ENCODE measurements around the gene BEST4.

BEST4 gene

GRCh38 chr1:44808938-44809917 lies 21.3 kb upstream of the BEST4 start:
- Histone ChIP-seq H3K4me3 (ENCODE audit: low read depth in 1 of 5, low read length in 5 of 5) (peak overlapping the region; percentile 42 to 61 (median 58)), H3K4me1 (ENCODE audit: control insufficient read depth in 5 of 5, insufficient read depth in 5 of 5, low read length in 5 of 5) (peaks cover 30 to 93% (median 76%) of the 10 kb centered on the region in 5 donors)

GRCh38 chr1:44808063-44808937 lies 20.3 kb upstream of the BEST4 start, which contains the start of gene BTBD19:
Gene BTBD19, plus strand, starts transcription at chr1:44808523. Its CDS starts 298 bp downstream, at chr1:44808821.
- Histone ChIP-seq H3K4me3 (ENCODE audit: low read depth in 1 of 5, low read length in 5 of 5) (peak within 1 kb of the TSS; percentile 42 to 61 (median 58)), H3K9ac (ENCODE audit: low read length in 5 of 5) (peak within 1 kb of the TSS; percentile 67 to 91 (median 79)), H3K27ac (ENCODE audit: low read depth, low read length) (peak within 1 kb of the TSS; percentile 97), H3K9me3 (ENCODE audit: control insufficient read depth in 5 of 5, low read length in 5 of 5) (no peaks in the 10 kb centered on the region), H3K36me3 (ENCODE audit: control insufficient read depth in 5 of 5, insufficient read depth in 5 of 5, low read length in 5 of 5) (peaks cover 0 to 32% (median 30%) of the 10 kb centered on the region in 5 donors), H3K27me3 (ENCODE audit: control insufficient read depth in 5 of 5, insufficient read depth in 4 of 5, low read length in 5 of 5) (no peaks in the 10 kb centered on the region), H3K4me1 (ENCODE audit: control insufficient read depth in 5 of 5, insufficient read depth in 5 of 5, low read length in 5 of 5) (peaks cover 30 to 93% (median 72%) of the 10 kb centered on the region in 5 donors)

More at GRCh38 chr1:44808938-44809917, 21.3 kb upstream of the BEST4 start:
- Histone ChIP-seq H3K27ac (ENCODE audit: low read depth, low read length) (peak overlapping the region; percentile 97), H3K36me3 (ENCODE audit: control insufficient read depth in 5 of 5, insufficient read depth in 5 of 5, low read length in 5 of 5) (peaks cover 0 to 22% (median 21%) of the 10 kb centered on the region in 5 donors), H3K9me3 (ENCODE audit: control insufficient read depth in 5 of 5, low read length in 5 of 5) (no peaks in the 10 kb centered on the region), H3K9ac (ENCODE audit: low read length in 5 of 5) (peak overlapping the region; percentile 67 to 91 (median 79)), H3K27me3 (ENCODE audit: control insufficient read depth in 5 of 5, insufficient read depth in 4 of 5, low read length in 5 of 5) (no peaks in the 10 kb centered on the region)

- peak overlapping the region; percentile 12 to 60 (median 42) for H3K4me3 ChIP-seq (ENCODE audit: low read depth in 1 of 5, low read length in 5 of 5)
- H3K9me3 ChIP-seq (ENCODE audit: control insufficient read depth in 5 of 5, low read length in 5 of 5), result no peaks in the 10 kb centered on the region
- H3K27me3 ChIP-seq (ENCODE audit: control insufficient read depth in 5 of 5, insufficient read depth in 4 of 5, low read length in 5 of 5), result no peaks in the 10 kb centered on the region
- peak overlapping the region; percentile 63 to 86 (median 72) for H3K9ac ChIP-seq (ENCODE audit: low read length in 5 of 5)
- H3K27ac ChIP-seq (ENCODE audit: low read depth, low read length), result peak overlapping the region; percentile 97
- H3K36me3 ChIP-seq (ENCODE audit: control insufficient read depth in 5 of 5, insufficient read depth in 5 of 5, low read length in 5 of 5), result peaks cover 0 to 40% (median 38%) of the 10 kb centered on the region in 5 donors
- H3K4me1 ChIP-seq (ENCODE audit: control insufficient read depth in 5 of 5, insufficient read depth in 5 of 5, low read length in 5 of 5), result peaks cover 30 to 94% (median 73%) of the 10 kb centered on the region in 5 donors
Measured at GRCh38 chr1:44807364-44808062, 19.5 kb upstream of the BEST4 start.

- H3K4me3 ChIP-seq (ENCODE audit: low read depth in 1 of 5, low read length in 5 of 5), result peak within 1 kb of the TSS; percentile 12 to 60 (median 42)
- peaks cover 30 to 95% (median 75%) of the 10 kb centered on the region in 5 donors for H3K4me1 ChIP-seq (ENCODE audit: control insufficient read depth in 5 of 5, insufficient read depth in 5 of 5, low read length in 5 of 5)
- H3K27ac ChIP-seq (ENCODE audit: low read depth, low read length), result peak within 1 kb of the TSS; percentile 97
- no peaks in the 10 kb centered on the region for H3K9me3 ChIP-seq (ENCODE audit: control insufficient read depth in 5 of 5, low read length in 5 of 5)
- H3K27me3 ChIP-seq (ENCODE audit: control insufficient read depth in 5 of 5, insufficient read depth in 4 of 5, low read length in 5 of 5), result peaks cover 0 to 2% (median 0%) of the 10 kb centered on the region in 5 donors
- peak within 1 kb of the TSS; percentile 67 to 89 (median 79) for H3K9ac ChIP-seq (ENCODE audit: low read length in 5 of 5)
- peaks cover 0 to 45% (median 40%) of the 10 kb centered on the region in 5 donors for H3K36me3 ChIP-seq (ENCODE audit: control insufficient read depth in 5 of 5, insufficient read depth in 5 of 5, low read length in 5 of 5)
Measured at GRCh38 chr1:44806704-44807363, 18.9 kb upstream of the BEST4 start, which contains the start of gene DYNLT4. Gene DYNLT4, minus strand, starts transcription at chr1:44807351. Its CDS starts 683 bp downstream, at chr1:44806668.

- peak overlapping the region in 3 of 5 donors; percentile 32 to 55 (median 33) for H3K4me3 ChIP-seq (ENCODE audit: low read depth in 1 of 5, low read length in 5 of 5)
- H3K9me3 ChIP-seq (ENCODE audit: control insufficient read depth in 5 of 5, low read length in 5 of 5), result no peaks in the 10 kb centered on the region
- peak overlapping the region; percentile 97 for H3K27ac ChIP-seq (ENCODE audit: low read depth, low read length)
- H3K27me3 ChIP-seq (ENCODE audit: control insufficient read depth in 5 of 5, insufficient read depth in 4 of 5, low read length in 5 of 5), result peaks cover 0 to 3% (median 0%) of the 10 kb centered on the region in 5 donors
- H3K9ac ChIP-seq (ENCODE audit: low read length in 5 of 5), result peak overlapping the region in 4 of 5 donors; percentile 5 to 79 (median 68)
- H3K4me1 ChIP-seq (ENCODE audit: control insufficient read depth in 5 of 5, insufficient read depth in 5 of 5, low read length in 5 of 5), result peaks cover 30 to 90% (median 69%) of the 10 kb centered on the region in 5 donors
- H3K36me3 ChIP-seq (ENCODE audit: control insufficient read depth in 5 of 5, insufficient read depth in 5 of 5, low read length in 5 of 5), result peaks cover 0 to 45% (median 40%) of the 10 kb centered on the region in 5 donors
Measured at GRCh38 chr1:44806025-44806703, 18.2 kb upstream of the BEST4 start.

- Histone ChIP-seq H3K27me3 (ENCODE audit: control insufficient read depth in 5 of 5, insufficient read depth in 4 of 5, low read length in 5 of 5) (peaks cover 0 to 3% (median 0%) of the 10 kb centered on the region in 5 donors), H3K27ac (ENCODE audit: low read depth, low read length) (peak overlapping the region; percentile 97), H3K9ac (ENCODE audit: low read length in 5 of 5) (no peak overlapping the region), H3K9me3 (ENCODE audit: control insufficient read depth in 5 of 5, low read length in 5 of 5) (no peaks in the 10 kb centered on the region), H3K4me3 (ENCODE audit: low read depth in 1 of 5, low read length in 5 of 5) (no peak overlapping the region), H3K36me3 (ENCODE audit: control insufficient read depth in 5 of 5, insufficient read depth in 5 of 5, low read length in 5 of 5) (peaks cover 0 to 45% (median 40%) of the 10 kb centered on the region in 5 donors), H3K4me1 (ENCODE audit: control insufficient read depth in 5 of 5, insufficient read depth in 5 of 5, low read length in 5 of 5) (peaks cover 30 to 88% (median 68%) of the 10 kb centered on the region in 5 donors)
Measured at GRCh38 chr1:44805311-44806024, 17.5 kb upstream of the BEST4 start.

GRCh38 chr1:44803312-44804095 lies 15.5 kb upstream of the BEST4 start:
- Histone ChIP-seq H3K27me3 (ENCODE audit: control insufficient read depth in 5 of 5, insufficient read depth in 4 of 5, low read length in 5 of 5) (peaks cover 0 to 3% (median 0%) of the 10 kb centered on the region in 5 donors), H3K27ac (ENCODE audit: low read depth, low read length) (peak overlapping the region; percentile 47), H3K36me3 (ENCODE audit: control insufficient read depth in 5 of 5, insufficient read depth in 5 of 5, low read length in 5 of 5) (peaks cover 0 to 45% (median 40%) of the 10 kb centered on the region in 5 donors), H3K4me1 (ENCODE audit: control insufficient read depth in 5 of 5, insufficient read depth in 5 of 5, low read length in 5 of 5) (peaks cover 16 to 72% (median 54%) of the 10 kb centered on the region in 5 donors), H3K9ac (ENCODE audit: low read length in 5 of 5) (peak overlapping the region in 1 of 5 donors; percentile 54), H3K4me3 (ENCODE audit: low read depth in 1 of 5, low read length in 5 of 5) (peak overlapping the region in 2 of 5 donors; percentile 6 to 88), H3K9me3 (ENCODE audit: control insufficient read depth in 5 of 5, low read length in 5 of 5) (no peaks in the 10 kb centered on the region)

Measured in subcutaneous abdominal adipose tissue (tissue), 5 donors.